Lower leg skin (tissue), 3 donors: Measurements from ENCODE around the gene RAB1B.

Experiments
- CTCF ChIP-seq, 3 donors: fragments of 450-650 bp; IDR thresholded peaks; one replicate each; pipeline ENCODE4 v1.5.1; 2016; ENCODE audit warnings: antibody characterized with exemption in 3 of 3, mild to moderate bottlenecking in 3 of 3, moderate library complexity in 2 of 3
- POLR2A ChIP-seq, 2 donors: fragments of 450-650 bp; IDR thresholded peaks; one replicate each; pipeline ENCODE4 v1.6.1; 2016 to 2017; ENCODE audit warnings: antibody characterized with exemption in 2 of 2, mild to moderate bottlenecking in 1 of 2, moderate library complexity in 1 of 2

- TF ChIP-seq CTCF (IDR thresholded peaks at IDR 0.05): no peak
- no peak for TF ChIP-seq POLR2A (IDR thresholded peaks at IDR 0.05)
Observed at GRCh38 chr11:66281001-66281400, 12.6 kb downstream of the RAB1B start.
